GM19328 (cell line): ENCODE measurements around the gene SMIM5.
"Not testable (repeated sequence)": the region's sequence is repeated elsewhere in the genome, so short reads cannot be mapped to it uniquely, and the experiment has no call there.

ENCODE experiments used
- ATAC-seq: cut with Tn5 transposase; IDR thresholded peaks from one replicate; pipeline ENCODE4 v1.9.1; 2021; ENCODE audit warnings: mild to moderate bottlenecking, moderate library complexity; ENCODE audit not compliant: unreplicated experiment

SMIM5 gene, protein sequence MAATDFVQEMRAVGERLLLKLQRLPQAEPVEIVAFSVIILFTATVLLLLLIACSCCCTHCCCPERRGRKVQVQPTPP

GRCh38 chr17:75632863-75633485 lies at the start of gene SMIM5:
TSS of gene SMIM5 (plus strand) at chr17:75633434. CDS start at chr17:75640202, 6,768 bp downstream.
- peak; percentile 54 for ATAC-seq

GRCh38 chr17:75584849-75585175 lies 48.4 kb upstream of the SMIM5 start:
- no peak for ATAC-seq

- ATAC-seq, result no peak
These were observed 45.3 kb upstream of the SMIM5 start, which contains the start of gene MYO15B for GRCh38 chr17:75587675-75588595. TSS of gene MYO15B (plus strand) at chr17:75587800. CDS start at chr17:75588058, 258 bp downstream.

DNA sequence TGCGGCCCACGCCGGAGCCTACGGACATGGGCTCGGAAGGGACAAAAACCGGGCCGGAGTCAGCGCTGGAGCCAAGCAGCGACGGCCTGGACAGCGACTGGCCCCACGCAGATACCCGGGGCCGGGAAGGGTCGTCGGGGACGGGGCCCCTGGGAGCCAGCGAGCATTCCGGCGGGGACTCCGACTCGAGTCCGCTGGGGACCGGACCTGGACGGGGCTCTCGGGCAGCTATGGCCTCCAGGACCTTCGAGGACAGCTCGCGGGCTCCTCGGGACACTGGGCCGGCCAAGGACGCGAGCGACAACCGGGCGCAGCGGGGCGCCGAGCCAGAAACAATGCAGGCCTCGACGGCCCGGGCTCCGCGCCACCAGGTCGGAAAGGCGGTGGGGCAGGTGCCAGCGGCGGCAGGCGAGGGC lies 44.6 kb upstream of the SMIM5 start:
- ATAC-seq, result no peak

- ATAC-seq, result peak; percentile 79
These were observed 44.0 kb upstream of the SMIM5 start for GRCh38 chr17:75589012-75589918.

DNA sequence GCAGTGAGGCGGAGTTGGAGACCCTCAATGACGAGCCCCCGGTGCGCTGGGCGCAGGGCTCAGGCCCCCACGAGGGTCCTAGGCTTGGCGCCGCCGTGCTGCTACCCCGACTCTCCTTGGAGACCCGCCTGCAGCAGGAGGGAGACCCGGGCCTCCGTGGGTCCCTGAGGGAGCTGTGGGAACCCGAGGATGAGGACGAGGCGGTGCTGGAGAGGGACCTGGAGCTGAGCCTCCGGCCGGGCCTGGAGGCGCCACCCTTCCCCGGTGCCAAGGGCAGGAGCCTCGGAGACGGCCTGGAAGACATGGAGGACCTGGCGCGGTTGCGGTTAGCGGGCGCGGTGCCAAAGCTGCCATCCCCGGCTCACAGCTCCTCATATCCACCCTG lies 43.3 kb upstream of the SMIM5 start:
- ATAC-seq, result no peak

DNA sequence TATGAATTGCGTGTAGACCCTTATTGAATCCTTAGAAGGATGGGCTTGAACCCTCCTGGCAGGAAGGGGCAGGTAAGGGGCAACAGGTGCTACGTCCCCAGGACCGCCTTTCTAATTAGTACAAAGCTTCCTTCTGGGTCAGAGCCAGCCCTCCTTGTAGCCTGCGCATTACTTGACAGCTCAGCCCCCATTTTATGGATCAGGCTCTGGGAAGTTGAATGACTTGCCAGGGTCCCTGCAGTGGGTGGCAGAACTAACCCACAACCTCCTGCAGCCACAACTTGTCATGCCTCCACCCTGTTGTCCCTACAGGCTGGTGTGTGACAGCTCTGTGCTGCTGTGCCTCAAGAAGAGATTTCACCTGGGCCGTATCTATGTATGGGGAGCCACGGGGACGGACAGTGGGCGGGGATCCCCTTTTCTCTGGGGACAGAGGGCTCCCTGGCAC lies 42.9 kb upstream of the SMIM5 start:
- no peak for ATAC-seq

- ATAC-seq, result no peak
These were observed 42.1 kb upstream of the SMIM5 start for GRCh38 chr17:75590849-75591721.

- ATAC-seq, result no peak
These were observed 41.4 kb upstream of the SMIM5 start for GRCh38 chr17:75591722-75592302.

DNA sequence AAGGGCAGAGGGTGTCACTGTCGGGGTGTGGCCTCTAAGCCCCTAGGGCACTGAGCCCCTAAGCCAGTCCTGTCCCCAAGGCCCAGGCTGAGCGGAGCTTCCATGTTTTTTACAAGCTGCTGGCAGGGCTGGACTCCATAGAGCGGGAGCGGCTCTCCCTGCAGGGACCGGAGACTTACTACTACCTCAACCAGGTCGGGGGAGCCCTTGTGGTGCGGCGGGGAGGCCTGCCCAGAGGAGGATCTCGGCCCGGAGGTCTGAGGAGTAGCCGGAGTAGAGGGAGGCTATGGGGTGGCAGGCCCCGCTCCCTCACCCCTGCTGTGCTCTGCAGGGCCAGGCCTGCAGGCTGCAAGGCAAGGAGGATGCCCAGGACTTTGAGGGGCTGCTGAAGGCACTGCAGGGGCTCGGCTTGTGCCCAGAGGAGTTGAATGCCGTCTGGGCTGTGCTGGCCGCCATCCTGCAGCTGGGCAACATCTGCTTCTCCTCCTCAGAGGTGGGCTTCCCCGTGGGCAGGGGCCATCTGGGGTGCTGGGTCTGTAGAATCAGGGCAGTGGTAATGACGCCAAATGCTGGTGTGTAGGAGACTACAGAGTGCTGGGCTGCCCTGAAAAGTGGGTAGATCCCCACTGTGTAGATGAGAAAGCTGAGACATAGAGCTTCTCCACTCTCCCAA lies 40.8 kb upstream of the SMIM5 start:
- no peak for ATAC-seq

DNA sequence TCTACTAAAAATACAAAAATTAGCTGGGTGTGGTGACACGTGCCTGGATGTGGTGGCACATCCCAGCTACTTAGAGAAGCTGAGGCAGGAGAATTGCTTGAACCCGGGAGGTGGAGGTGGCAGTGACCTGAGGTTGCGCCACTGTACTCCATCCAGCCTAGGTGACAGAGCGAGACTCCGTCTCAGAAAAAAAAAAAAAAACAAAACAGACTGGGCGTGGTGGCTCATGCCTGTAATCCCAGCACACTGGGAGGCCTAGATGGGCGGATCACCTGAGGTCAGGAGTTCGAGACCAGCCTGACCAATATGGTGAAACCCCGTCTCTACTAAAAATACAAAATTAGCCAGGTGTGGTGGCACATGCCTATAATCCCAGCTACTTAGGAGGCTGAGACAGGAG lies 39.8 kb upstream of the SMIM5 start:
- not testable (repeated sequence) for ATAC-seq

DNA sequence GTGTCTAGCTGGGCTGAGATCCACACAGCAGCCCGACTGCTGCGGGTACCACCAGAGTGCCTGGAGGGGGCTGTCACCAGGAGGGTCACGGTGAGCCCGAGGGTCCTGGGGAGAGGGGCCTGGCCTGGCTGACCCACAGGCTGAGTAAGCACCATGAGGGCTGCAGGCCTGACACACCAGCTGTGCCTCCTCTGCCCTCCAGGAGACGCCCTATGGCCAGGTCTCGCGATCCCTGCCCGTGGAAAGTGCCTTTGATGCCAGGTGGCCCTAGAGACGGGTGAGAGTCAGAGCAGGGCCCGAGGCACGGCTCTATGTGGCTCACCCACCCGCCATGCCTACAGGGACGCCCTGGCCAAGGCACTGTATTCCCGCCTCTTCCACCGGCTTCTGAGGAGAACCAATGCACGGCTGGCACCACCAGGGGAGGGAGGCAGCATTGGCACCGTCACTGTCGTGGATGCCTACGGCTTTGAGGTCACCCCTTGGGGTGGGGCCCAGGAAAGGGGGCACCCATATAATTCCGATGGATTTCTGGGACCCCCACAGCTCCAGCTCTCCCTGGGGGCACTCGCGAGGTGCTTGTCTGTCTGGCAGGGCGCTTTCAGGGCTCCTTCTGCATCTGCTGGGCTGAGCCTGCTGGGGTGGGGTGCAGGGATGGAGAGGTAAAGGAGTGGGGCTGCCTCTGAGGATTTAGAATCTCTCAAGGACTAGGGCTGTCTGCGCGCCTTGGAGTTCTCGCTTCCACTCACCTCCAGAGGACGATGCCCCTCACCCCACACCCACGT lies 38.5 kb upstream of the SMIM5 start:
- ATAC-seq, result no peak

DNA sequence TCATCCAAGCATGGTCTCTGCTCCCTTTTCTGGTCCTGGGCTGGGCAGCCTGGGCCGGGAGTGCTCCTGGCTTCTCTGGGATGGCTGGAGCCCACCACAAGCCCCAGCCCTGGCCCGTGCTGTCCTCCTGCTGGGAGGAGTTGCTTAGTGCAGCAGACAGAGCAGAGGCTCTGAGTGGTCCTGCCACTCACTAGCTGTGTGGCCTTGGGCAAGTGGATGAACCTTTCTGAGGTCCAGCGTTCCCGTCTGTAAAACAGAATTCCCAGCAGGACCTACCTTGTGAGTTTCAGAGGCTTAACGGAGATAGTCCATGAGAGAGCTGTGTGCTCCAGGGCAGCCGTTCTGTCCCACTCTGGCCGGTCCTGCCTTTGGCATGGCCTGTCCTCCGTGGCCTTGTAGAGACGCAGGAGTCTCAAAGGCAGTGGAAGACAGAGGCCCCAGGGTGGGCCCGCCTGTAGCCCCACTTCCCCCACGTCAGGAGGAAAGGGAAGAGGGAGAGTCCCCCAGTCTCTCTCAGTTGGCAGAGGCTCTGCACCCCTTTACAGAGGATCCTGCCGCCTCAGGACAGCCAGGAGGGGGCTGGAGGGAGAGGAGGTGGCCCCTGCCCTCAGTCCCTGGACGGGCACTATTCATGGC lies 37.8 kb upstream of the SMIM5 start:
- ATAC-seq, result no peak

GRCh38 chr17:75595920-75596313 lies 37.3 kb upstream of the SMIM5 start:
- no peak for ATAC-seq

DNA sequence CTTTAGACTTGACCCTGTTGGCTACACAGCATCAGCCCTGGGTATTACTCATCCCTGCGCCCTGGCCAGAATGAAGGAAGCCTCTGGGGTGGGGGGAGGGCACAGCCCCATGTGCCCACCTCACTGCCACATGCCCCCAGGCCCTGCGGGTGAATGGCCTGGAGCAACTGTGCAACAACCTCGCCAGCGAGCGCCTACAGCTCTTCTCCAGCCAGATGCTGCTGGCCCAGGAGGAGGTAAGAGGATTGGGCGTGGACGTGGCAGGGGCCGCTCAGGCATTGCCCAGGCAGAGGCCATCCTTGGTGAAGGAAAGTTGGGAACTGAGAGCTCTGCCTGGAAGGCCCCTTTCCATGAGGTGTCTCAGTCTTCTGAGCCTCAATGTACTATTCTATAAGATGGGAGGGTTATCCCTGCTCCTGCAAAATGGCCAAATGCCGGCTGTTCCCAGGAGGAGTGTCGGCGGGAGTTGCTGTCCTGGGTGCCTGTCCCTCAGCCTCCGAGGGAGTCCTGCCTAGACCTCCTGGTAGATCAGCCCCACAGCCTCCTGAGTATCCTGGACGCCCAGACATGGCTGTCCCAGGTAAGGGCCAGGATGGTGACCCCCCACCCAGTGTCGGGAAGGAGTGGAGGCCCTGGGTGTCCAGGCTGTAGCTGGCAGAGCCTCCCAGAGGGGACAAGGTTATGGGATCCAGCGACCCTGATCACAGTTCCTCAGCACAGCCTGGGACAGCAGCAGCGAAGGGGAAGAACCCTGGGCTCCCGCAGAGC lies 36.7 kb upstream of the SMIM5 start:
- no peak for ATAC-seq

DNA sequence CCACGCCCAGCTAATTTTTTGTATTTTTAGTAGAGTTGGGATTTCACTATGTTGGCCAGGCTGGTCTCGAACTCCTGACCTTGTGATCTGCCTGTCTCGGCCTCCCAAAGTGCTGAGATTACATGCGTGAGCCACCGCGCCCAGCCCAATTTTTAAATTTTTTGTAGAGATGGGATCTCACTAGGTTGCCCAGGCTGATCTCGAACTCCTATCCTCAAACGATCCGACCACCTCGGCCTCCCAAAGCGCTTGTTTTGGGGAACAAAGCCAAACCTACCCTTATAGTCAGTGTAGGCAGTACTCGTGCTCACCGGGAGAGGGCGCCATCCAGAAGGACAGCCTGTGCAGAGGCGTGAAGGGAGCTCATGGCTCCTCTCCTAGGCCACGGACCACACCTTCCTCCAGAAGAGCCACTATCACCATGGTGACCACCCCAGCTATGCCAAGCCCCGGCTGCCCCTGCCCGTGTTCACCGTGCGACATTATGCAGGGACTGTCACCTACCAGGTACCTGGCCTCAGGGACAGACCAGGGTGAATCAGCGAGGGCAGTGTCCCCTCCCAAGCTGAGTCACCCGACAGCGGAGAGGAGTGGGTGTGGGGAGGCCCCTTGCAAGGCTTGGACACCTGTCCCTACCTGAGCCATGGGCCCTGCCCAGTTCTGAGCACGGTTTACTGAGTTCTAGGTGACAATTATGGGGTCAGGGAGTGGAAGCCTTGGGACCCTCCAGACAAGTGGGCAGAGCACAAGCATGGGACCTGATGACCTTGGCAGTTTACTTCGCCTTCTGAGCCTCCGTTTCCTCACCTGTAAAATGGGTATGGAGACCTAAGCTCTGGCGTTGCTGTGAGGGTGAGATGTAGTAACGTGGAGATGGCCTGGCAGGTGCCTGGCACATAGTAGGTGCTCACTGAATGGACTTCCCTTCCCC lies 31.9 kb upstream of the SMIM5 start:
- ATAC-seq, result no peak
